GM21381 (cell line): Measurements from ENCODE around the gene RNF11.

Experiments used
- ATAC-seq: cut with Tn5 transposase; IDR thresholded peaks from one replicate; pipeline ENCODE4 v1.9.1; 2021; ENCODE audit warnings: mild to moderate bottlenecking, moderate library complexity; ENCODE audit not compliant: unreplicated experiment

Gene RNF11

DNA sequence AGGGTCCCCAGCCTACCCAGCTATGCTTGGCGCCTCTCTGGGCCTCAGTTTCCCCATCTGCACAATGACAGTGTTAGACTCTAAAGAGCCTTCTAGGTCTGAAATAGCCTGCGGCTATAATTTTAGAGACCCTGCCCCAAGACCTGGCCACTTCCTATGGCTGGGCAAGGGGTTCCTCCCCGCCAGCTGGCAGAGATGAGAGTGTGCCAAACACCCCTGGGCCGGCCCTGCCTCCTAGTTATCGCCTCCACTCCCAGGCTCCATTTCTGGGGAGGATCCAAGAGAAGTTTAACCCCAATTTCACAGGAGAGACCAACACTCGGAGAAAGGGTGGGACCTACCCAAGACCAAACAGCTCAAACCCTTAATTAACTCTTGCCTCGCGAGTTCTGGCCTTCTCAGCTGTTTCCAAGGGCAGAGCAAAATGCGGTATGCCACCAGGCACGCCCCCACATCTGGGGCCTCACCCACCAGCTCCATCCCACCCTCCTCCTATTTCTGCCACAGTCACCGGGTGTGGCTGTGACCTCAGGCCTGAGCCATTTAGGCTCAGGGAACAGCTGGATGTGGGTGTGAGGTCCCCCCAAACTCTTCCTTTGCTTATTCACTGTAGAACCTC, 58.6 kb downstream of the RNF11 start:
- ATAC-seq: no peak

GRCh38 chr1:51295926-51296325, 59.9 kb downstream of the RNF11 start:
- ATAC-seq: no peak

- peak; percentile 61 for ATAC-seq
Measured at GRCh38 chr1:51296383-51297357, 60.6 kb downstream of the RNF11 start.

DNA sequence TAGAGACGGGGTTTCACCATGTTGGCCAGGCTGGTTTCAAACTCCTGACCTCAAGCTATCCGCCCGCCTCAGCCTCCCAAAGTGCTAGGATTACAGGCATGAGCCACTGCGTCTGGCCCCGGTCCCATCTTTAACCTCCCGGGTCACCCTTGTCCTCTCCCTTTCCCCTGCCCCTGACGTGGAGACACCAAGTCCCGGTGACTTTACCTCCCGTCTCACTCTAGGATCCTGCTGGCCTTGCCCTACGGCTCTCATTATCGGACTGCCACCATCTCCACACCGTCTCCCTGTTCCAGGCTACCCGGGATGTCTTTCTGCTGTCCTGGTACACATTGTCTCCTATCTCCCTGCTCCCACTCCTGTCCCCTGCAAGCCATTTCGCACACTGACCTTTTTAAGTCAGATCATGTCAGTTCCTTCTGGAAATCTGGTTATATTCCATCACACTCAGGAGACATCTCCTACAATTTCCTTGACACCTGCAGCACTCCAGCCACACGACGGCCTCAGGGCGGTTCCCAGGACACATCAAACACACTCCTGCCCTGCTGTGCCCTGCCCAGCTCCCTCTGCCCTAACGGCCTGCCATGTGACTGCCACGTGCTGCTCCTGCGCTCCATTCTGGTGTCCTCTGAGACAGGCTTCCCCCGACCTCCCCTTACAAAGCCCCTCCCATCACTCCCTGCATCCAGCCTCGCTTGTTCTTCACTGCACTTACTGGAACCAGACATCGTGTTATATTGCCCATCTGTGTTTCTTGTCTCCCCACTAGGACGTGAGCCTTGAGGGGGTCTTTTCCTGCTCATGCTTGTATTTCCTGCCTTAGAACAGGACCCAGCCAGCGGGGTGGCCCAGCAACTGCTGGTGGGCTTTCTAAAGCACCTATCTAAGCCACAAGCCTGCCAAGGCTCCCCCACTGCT, 61.6 kb downstream of the RNF11 start:
- ATAC-seq: no peak

GRCh38 chr1:51298322-51298705, 62.2 kb downstream of the RNF11 start:
- ATAC-seq: no peak

- ATAC-seq: no peak
Measured at GRCh38 chr1:51299185-51299885, 63.3 kb downstream of the RNF11 start.

DNA sequence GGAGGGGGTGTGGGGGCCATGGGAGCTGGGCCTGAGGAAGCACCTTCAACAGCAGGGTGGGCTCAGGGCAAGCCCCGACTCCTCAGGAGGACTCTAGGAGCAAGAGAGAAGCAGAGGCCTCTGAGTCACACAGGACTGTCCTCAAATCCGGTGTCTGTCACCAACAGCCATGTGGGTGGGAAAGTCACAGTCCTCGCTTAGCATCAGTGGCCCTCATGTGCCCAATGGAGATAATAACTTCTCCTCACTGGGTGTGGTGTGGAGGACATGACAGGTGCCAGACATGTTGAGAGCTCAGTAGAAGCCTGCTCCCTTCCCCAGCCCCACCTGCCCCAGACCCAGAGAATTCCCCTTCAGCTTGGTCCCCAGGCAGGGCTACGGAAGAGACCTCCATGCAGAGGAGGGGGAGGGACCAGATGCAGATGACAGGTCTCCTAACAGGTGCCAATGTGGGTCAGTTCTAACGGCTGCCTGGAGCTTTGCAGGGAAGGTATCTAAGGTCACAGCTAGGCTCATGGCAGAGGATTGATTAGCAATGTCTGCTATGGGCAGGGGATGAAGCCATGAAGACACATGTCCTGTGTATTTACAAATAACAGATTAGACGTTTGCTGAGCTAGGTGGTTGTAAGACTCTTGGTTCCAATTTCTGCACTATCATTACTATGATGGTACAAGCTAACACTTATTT, 64.1 kb downstream of the RNF11 start:
- no peak for ATAC-seq

GRCh38 chr1:51301152-51301843, 65.2 kb downstream of the RNF11 start:
- peak; percentile 38 for ATAC-seq

- no peak for ATAC-seq
Measured at GRCh38 chr1:51301844-51302162, 65.7 kb downstream of the RNF11 start.

- ATAC-seq: no peak
Measured at GRCh38 chr1:51302270-51302669, 66.2 kb downstream of the RNF11 start.

GRCh38 chr1:51302746-51303145, 66.7 kb downstream of the RNF11 start:
- ATAC-seq: no peak

- no peak for ATAC-seq
Measured at GRCh38 chr1:51303315-51303714, 67.2 kb downstream of the RNF11 start.

GRCh38 chr1:51303751-51304251, 67.7 kb downstream of the RNF11 start:
- ATAC-seq: no peak

- no peak for ATAC-seq
Measured at GRCh38 chr1:51304360-51304759, 68.3 kb downstream of the RNF11 start.

GRCh38 chr1:51305371-51305823, 69.3 kb downstream of the RNF11 start:
- no peak for ATAC-seq

- ATAC-seq: no peak
Measured at GRCh38 chr1:51306950-51307349, 70.9 kb downstream of the RNF11 start.

DNA sequence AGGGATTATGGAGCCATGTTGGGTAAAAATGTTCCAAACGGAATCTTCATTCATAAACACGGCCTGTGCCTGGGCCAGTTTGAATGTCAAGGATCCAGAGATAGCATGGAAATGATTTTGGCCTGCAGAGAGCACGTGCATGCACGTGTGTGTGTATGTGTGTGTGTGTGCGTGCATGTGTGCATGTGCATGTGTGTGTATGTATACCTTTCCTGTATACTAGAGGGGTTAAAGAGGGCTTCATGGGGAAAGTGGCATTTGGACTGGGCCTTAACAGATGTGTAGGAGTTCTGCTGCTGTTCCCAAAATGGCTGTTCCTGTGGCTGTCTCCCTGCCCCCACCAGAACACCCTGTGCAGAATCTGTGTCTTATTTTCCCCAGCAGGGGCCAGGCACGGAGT, 72.6 kb downstream of the RNF11 start:
- no peak for ATAC-seq

DNA sequence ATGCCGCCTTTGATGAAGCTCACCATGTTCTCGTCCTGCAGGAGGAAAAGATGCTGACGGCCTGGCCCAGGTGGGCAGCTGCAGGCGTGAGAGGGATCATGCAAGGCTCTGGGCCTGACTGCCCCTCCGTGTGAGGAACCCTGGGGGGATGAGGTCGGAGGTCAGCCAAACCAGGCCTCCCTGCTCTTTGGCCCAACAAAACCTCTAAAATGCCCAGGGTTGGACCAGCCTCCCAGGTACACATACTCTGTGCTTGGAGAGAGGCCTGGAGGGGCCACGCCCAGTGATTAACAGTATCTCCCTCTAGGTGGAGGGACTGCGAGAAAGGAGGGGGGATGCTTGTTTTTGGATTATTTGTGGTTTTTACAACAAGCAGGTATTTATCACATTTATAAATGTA, 73.2 kb downstream of the RNF11 start:
- ATAC-seq: no peak

- ATAC-seq: no peak
Measured at GRCh38 chr1:51310871-51311613, 75.0 kb downstream of the RNF11 start.
